Large intestine (tissue), 3 donors: ENCODE measurements around the gene DPH1. TPM values are rescaled to one million over a fixed set of nuclear protein-coding genes. Genes with fewer than 3 reads are reported as not detected.

Experiments used
- DNase-seq, 2 donors: peaks; one replicate each; pipeline versions ENCODE4 v3.0.0 to v3.0.0-alpha.2; 2013
- H3K27ac ChIP-seq: one replicate; pipeline ENCODE4 v1.5.1; 2013; ENCODE audit warnings: low read length
- H3K27me3 ChIP-seq: 2 replicates; pipeline ENCODE4 v1.6.1; 2013; ENCODE audit warnings: low read length; ENCODE audit not compliant: control insufficient read depth, insufficient read depth
- H3K36me3 ChIP-seq: 2 replicates; pipeline ENCODE4 v1.6.1; 2013; ENCODE audit warnings: low read length; ENCODE audit not compliant: control insufficient read depth, insufficient read depth
- H3K4me1 ChIP-seq: one replicate; pipeline ENCODE4 v1.6.1; 2013; ENCODE audit warnings: low read length; ENCODE audit not compliant: control insufficient read depth, insufficient read depth
- H3K4me3 ChIP-seq: one replicate; pipeline ENCODE4 v1.5.1; 2013; ENCODE audit warnings: low read length
- H3K9me3 ChIP-seq: one replicate; pipeline ENCODE4 v1.6.1; 2013; ENCODE audit warnings: mild to moderate bottlenecking, low read depth, low read length, moderate library complexity; ENCODE audit not compliant: control insufficient read depth
- WGBS: methylation state at CpG from one replicate; pipeline ENCODE4 v1.1.5; 2013; ENCODE audit warnings: low lambda C conversion rate; ENCODE audit not compliant: insufficient coverage; 5-methylcytosine and 5-hydroxymethylcytosine counted together
- polyA plus RNA-seq: library from polyadenylated mRNA; unstranded; fragments of 120-200 nt; gene quantifications from one replicate; pipeline ENCODE4 v1.2.1, GENCODE V29; 2013

DPH1 gene
- polyA plus RNA-seq, 1 donor: 40.4 TPM

- WGBS: no CpG with 5 or more reads among the region's 88 CpGs
- Histone ChIP-seq H3K36me3 (no peaks in the 10 kb centered on the region), H3K9me3 (no peaks in the 10 kb centered on the region), H3K27me3 (peaks cover 53% of the 10 kb centered on the region), H3K4me3 (peak overlapping the region; percentile 26), H3K27ac (no peak overlapping the region), H3K4me1 (peaks cover 16% of the 10 kb centered on the region)
- DNase-seq: peak in 1 of 2 donors; percentile 67
Observed at GRCh38 chr17:2050300-2051060, 20.5 kb downstream of the DPH1 start.

- Histone ChIP-seq H3K9me3 (no peaks in the 10 kb centered on the region), H3K4me3 (no peak overlapping the region), H3K4me1 (peaks cover 16% of the 10 kb centered on the region), H3K27ac (no peak overlapping the region), H3K27me3 (peaks cover 56% of the 10 kb centered on the region), H3K36me3 (no peaks in the 10 kb centered on the region)
- WGBS: no CpG with 5 or more reads among the region's 81 CpGs
- DNase-seq: no peak
Observed at GRCh38 chr17:2051061-2051932, 21.3 kb downstream of the DPH1 start.

GRCh38 chr17:2051933-2052559, 22.1 kb downstream of the DPH1 start:
- peaks cover 19% of the 10 kb centered on the region for H3K4me1 ChIP-seq

GRCh38 chr17:2053380-2054261, 23.7 kb downstream of the DPH1 start:
- DNase-seq: peak; percentile 67 to 74
- Histone ChIP-seq H3K4me3 (peak overlapping the region; percentile 36), H3K9me3 (peaks cover 10% of the 10 kb centered on the region), H3K36me3 (peaks cover 4% of the 10 kb centered on the region), H3K27ac (peak overlapping the region; percentile 62), H3K27me3 (peaks cover 65% of the 10 kb centered on the region), H3K4me1 (peaks cover 23% of the 10 kb centered on the region)
- WGBS: no CpG with 5 or more reads among the region's 84 CpGs

More at GRCh38 chr17:2051933-2052559, 22.1 kb downstream of the DPH1 start:
- Histone ChIP-seq H3K4me3 (no peak overlapping the region), H3K36me3 (no peaks in the 10 kb centered on the region), H3K9me3 (peaks cover 3% of the 10 kb centered on the region), H3K27ac (no peak overlapping the region), H3K27me3 (peaks cover 61% of the 10 kb centered on the region)
- no peak for DNase-seq
- no CpG with 5 or more reads among the region's 14 CpGs for WGBS

GRCh38 chr17:2054262-2054511, 24.2 kb downstream of the DPH1 start:
- H3K4me3 ChIP-seq: peak overlapping the region; percentile 36
- H3K27me3 ChIP-seq: peaks cover 67% of the 10 kb centered on the region
- no peak for DNase-seq

GRCh38 chr17:2054512-2055291, 24.7 kb downstream of the DPH1 start, which contains the start of gene HIC1:
TSS of gene HIC1 (plus strand) at chr17:2055103. CDS start at chr17:2056691, 1,588 bp downstream.
- H3K9me3 ChIP-seq: peaks cover 10% of the 10 kb centered on the region
- H3K27ac ChIP-seq: peak within 1 kb of the TSS; percentile 62
- peaks cover 18% of the 10 kb centered on the region for H3K4me1 ChIP-seq
- WGBS: no CpG with 5 or more reads among the region's 72 CpGs
- H3K4me3 ChIP-seq: peak within 1 kb of the TSS; percentile 36
- H3K36me3 ChIP-seq: peaks cover 7% of the 10 kb centered on the region
- peak in 1 of 2 donors; percentile 73 for DNase-seq
- H3K27me3 ChIP-seq: peaks cover 68% of the 10 kb centered on the region

More at GRCh38 chr17:2054262-2054511, 24.2 kb downstream of the DPH1 start:
- Histone ChIP-seq H3K36me3 (peaks cover 4% of the 10 kb centered on the region), H3K4me1 (peaks cover 17% of the 10 kb centered on the region), H3K27ac (peak overlapping the region; percentile 62), H3K9me3 (peaks cover 10% of the 10 kb centered on the region)
- WGBS: no CpG with 5 or more reads among the region's 16 CpGs

GRCh38 chr17:2055292-2056205, 25.6 kb downstream of the DPH1 start:
- no peak for DNase-seq
- H3K4me1 ChIP-seq: peaks cover 21% of the 10 kb centered on the region

GRCh38 chr17:2056206-2057174, 26.5 kb downstream of the DPH1 start:
- Histone ChIP-seq H3K4me1 (peaks cover 21% of the 10 kb centered on the region), H3K4me3 (peak overlapping the region; percentile 53), H3K9me3 (peaks cover 10% of the 10 kb centered on the region), H3K27ac (peak overlapping the region; percentile 69), H3K27me3 (peaks cover 70% of the 10 kb centered on the region), H3K36me3 (peaks cover 24% of the 10 kb centered on the region)
- DNase-seq: peak in 1 of 2 donors; percentile 70
- no CpG with 5 or more reads among the region's 85 CpGs for WGBS

More at GRCh38 chr17:2055292-2056205, 25.6 kb downstream of the DPH1 start:
- H3K27me3 ChIP-seq: peaks cover 75% of the 10 kb centered on the region
- no CpG with 5 or more reads among the region's 113 CpGs for WGBS
- H3K27ac ChIP-seq: peak overlapping the region; percentile 69
- peaks cover 10% of the 10 kb centered on the region for H3K9me3 ChIP-seq
- H3K4me3 ChIP-seq: peak overlapping the region; percentile 53
- H3K36me3 ChIP-seq: peaks cover 15% of the 10 kb centered on the region
